Activated CD4-positive, alpha-beta T cell treated with anti-CD3 and anti-CD28 coated beads for 24 hours (primary cell): ENCODE results near the gene TOX2.

ENCODE experiments used
- DNase-seq, 2 donors: peaks; one replicate each; pipeline ENCODE4 v3.0.0-alpha.2; 2020; ENCODE audit warnings: low read depth in 2 of 2

TOX2 gene

DNA sequence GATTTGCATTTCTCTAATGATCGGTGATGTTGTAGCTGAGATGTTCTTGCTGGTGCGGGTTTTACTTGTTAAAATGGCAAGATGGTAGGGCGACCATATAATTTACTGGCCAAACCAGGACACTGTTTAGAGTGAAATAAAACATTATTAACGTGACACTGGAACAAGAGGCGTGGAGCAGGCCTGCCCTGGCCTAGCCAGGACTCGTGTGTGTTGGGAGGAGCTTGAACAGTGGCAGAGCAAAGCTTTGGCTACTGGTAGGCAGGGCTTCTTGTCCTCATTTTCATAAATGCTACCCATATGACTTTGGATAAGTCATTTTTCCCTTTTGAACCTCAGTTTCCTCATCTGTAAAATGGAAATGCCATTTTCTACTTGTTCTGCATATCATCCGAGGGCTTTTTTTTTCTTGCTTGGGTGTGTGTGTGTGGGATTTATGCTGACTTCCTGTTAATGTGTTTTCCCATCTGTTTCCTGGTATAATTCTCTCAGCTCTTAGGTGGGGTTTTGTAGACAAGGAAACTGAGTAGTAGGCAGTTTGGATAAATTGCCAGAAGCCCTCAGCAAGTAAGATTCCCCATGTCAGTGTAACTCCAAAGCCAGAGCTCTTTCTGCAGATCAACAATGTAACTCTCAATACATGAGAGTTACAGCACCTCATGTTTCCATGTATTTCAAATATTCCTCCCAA, 81.7 kb downstream of the TOX2 start:
- DNase-seq = no peak

DNA sequence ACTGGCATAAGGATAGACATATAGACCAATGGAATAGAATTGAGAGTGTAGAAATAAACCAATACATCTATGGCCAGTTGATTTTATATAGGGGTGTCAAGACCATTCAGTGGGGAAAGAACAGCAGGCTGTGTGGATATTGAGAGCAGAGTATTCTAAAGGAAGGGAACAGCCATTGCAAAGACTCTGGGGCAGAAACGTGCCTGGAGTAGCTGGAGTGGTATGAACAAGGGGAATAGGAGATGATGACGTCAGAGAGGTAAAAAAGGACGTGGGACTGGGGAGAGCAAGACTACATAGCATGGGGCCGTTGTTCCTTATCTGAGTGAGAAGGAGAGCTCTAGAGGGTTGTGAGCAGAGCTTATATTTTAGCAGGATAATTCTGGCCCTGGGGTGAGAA, 85.2 kb downstream of the TOX2 start:
- DNase-seq = no peak

DNA sequence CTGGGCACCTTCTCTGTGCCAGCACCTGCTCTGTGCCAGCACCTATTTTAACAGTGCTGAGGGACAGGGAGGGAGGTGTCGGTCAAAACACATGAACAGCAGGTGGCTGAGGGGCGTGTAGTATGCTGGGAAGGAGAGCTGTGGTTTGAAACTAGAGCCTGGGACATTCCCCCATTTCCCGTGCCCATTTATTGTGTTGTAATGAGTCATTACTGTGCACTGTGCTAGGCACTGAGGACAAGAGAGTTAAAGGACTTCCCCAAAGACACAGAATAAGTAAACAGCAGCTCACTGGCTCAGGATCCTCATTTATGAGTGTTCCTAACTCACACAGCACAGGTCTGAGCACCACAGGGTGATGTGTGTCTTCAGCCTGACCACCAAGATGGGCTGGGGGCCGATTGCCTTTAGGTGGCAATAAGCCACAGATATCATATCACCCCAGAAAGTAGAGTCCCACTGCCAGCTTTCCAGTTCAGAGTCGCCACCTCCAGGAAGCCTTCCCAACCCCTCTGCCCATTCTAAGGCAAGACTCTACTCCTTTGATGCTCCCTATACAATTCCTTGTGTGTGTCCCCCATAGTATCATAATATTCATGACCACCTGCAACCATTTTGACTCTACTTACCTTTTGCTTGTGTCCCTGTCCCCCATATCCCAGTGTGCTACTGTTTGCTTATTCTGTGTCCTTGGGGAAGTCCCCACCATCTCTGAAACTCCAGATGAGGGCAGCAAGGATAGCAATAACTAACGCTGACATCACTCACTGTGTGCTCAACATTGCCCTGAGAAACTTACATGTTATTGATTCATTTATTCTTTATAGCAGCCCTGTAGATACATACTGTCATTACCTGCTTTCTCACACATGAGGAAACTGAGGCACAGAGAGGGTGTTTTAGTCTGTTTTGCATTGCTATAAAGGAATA, 87.3 kb downstream of the TOX2 start:
- no peak for DNase-seq

DNA sequence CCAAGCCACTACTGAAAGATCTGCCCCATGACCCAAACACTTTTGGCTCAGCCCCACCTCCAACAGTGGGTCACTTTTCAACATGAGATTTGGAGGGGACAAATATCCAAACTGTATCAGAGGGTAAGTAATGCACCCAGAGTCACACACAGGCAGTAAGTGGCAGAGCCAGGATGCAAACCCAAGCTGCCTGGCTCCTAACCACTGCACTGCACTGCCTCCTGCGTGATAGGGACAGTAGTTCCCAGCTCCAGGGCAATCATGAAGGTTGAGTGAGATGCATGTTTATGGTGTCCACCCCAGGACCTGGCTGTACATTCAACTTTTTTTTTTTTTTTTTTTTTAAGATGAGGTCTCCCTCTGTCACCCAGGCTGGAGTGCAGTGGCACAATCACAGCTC, 88.2 kb downstream of the TOX2 start:
- DNase-seq = no peak

DNA sequence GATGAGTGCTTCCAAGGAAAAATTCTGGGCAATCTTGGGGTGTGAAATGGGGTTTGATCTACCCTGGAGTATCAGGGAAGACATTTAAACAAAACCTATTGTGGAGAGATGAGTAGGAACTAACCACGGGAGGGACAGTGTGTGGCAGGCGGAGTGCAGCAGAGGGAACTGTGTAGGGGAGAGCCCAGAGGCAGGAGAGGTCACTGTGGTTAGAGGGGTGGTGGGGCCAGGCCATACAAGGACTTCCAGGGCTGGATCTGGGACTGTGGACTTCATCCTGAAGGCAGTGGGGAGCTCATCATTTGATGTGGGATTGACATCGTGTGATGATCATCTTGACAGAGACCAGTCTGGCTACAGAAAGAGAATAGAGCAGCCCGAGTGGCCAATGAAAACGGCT, 89.0 kb downstream of the TOX2 start:
- DNase-seq = no peak

DNA sequence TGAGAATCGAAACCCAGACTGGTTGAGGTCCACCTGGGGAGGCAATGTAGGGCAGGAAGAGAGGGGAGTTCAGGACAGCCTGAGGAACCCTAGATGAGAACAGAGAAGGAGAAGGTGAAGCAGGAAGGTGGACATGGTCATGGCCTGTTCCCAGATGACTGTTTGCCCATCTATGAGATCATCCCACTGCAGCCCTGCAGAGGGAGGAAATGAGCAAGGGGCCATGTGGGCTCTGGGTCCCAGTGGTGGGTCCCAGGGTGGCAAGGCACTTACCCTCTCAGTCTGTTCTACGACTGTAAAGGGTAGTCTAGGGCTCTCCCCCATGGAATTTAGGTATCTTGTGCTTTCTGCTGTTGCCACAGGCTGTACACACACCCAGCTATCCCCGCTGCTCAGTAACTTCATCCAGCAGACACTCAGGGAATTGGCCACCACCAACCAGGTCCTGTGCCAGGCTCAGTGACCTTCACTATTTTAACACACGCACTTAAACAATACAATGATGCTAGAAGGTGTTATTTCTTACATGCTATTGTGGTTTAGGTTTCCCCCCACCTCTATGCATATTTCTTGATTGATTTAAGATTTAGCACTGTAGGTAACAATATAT, 89.8 kb downstream of the TOX2 start:
- DNase-seq = no peak

DNA sequence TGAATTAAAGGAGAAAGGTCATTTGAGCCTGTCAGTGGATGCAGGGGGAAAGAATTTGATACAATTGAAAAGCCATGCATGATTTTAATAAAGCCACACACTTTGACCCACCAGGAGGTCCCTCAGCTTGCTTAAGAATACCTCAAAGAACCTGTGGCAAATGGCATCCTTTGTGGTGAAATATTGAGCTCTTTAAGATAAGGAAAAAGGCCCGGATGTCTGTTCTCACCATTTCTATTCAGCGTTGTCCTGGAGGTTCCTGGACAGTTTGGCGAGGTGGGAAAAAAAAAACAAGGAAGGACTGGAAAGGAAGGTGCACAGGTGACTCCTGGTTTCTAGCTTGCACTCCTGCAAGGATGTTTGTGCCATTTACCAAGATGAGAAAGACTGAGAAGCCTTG, 91.0 kb downstream of the TOX2 start:
- DNase-seq = no peak

DNA sequence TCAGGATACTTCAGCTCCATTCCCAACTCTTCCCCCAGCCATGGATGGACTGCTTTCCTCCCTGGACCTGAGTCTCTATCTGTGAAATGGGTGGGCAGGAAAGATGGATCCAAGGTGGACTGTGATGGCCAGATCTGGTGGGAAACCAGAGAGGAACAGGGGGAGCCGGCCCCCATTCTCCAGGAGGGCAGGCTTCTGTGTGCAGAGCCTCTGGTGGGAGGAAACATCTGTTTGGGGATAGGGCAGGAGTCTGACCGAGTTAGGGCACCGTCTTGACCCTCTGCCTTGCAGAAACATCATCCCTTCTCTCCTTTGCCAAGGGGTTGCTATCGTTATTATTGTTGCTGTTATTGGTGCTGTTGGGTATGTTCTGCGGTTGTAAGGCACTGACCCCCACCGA, 91.5 kb downstream of the TOX2 start:
- DNase-seq = no peak

DNA sequence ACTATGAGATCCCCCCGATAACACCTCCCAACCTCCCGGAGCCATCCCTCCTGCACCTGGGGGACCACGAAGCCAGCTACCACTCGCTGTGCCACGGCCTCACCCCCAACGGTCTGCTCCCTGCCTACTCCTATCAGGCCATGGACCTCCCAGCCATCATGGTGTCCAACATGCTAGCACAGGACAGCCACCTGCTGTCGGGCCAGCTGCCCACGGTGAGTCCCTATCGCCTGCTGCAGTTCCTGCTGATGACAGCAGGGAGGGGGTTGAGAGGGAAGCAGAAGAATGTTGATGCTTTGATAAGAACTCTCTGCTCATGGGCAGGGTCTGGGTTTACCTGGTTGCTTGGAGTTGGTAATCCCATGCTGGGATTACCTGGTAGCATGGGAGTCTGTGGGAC, 91.9 kb downstream of the TOX2 start:
- no peak for DNase-seq

DNA sequence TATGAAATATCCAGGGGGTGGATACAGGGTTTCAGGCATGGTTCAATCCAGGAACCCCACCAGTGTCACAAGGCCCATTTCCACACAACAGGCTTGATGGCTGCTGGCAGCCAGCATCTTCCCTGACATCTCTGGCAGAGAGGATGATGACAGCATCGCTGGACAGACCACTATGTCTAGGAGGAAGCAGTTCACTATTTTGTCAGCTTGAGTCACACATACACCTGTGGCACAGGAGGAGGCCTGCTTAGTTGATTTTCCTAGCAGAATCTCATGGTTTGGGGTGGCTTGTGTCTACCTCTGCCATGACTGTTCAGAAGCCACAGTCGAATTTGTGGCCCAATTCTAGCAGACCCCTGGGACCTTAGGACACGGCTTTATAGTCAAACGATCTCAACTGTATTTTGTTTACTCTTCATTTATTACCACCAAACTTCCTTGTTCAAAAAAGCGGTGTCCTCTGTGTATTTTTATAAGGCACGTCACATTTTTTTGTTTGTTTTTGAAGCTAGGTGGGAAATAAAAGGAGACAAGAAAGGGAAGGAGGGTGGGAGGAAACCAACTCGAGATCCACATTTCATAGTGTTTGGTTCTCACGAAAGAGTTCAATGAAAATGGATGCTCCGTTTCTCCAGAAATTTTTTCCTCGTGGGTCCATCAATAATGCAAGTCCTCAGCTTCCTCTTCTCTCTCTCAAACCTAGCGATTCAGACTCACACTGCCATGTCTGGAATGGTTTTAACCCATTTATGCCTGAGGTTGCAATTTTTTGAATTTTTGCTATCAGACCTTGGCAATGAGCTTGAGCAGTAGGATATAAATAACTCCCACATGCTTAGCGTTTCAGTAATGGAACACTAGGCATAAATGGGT, 94.4 kb downstream of the TOX2 start:
- DNase-seq = no peak

DNA sequence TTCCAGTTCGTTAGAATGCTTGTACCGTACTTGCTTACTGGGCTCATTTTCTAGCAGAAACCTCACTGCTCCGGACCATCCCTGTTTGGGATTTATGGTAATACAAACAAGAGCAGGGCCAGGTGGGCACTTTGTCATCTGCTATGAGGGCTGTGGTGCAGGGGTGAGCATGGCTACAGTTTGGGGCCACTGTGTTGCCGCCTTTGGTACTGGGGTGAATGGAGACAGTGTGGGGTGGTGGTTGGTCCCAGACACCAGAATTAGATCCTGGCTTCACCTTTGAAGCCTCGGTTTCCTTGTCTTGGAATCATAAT, 95.0 kb downstream of the TOX2 start:
- DNase-seq = no peak

DNA sequence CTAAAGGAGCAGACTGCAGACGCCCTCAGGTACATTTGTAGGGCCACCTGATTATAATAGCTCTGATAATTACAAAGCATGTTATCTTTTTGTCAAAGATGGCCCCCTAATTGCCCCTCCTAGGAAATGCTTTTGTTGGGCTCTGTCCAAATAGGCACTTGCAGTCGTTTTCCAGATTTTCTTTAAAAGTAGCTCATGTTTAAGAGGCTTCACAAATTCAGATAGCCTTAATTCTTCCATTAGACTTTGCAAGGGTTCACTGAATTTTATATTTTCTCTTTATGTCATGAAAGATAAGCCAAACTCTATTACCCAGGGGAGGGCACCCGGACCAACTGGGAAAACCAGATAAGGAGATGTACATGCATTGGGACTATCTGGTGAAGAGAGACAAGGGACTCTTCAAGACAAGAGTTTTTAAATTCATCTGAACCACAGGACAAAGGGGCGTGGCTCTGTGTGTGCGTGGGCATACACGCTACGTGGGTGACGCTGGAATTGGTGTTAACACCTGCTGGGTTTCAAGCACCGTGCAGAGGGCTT, 95.6 kb downstream of the TOX2 start:
- DNase-seq = no peak

DNA sequence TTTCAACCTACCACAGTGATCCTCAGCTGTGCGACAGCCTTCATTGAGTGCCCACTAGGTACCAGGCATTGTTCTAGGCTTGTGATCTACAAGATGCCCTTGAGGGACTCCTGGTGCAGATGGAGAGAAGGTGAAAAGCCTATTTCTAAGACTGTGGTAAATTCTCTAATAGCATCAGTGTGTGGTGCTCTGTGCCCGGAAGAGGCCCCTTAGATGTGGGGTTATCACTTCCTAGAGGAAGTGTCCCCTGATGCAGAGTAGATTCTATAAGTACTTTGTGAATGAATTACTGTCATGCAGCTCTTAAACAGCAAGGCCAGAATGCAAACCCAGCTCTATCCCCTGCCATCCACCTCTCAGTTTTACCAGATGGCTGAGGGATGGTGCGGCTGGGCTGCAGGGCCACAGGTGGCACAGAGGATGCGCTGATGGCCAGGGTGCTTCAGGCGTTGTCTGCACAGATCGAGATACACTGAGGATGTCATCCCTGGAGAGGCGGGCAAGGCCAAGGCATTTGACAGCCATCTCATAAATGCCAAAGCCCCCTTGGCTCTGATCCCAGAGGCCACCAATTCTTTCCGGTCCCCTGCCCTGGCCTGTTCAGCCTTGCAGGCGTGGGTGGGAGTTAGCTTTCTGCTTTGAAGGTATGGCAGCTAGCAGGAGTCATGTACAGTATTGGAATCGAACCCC, 96.7 kb downstream of the TOX2 start:
- no peak for DNase-seq

DNA sequence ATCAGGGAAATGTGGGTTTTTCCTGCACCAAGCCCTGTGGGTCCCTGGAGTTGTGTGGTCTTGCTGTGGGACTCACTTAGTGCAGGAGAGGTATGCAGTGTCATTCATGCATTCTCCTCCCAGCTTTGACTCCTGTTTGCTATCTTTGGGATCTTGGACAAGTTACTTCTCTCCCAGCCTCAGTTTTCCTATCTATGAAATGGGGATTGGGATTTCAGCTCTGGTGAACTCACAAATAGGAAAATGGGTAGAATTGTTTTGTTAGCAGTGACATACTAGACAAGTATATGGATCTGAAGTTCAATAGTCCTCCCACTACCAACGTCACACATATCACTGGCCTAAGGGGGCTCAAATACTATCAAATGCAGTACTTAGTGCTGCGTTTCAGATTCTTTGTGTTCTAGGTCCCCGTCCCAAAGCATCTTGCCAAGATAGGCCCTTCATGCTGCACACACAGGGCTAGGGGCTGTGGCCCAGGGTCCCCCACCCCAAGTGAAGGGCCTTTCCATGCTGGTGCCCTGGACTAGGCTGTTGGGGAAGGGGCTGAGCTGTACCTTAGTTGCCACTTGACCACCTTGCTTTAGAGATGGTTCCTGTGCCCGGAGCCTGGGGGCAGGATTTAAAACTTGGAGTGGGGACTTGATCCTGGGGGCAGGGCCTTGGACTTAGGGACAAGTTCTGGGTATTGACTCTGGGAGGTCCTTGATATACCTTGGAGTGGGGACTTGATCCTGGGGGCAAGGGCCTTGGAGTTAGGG, 98.0 kb downstream of the TOX2 start:
- DNase-seq = no peak

DNA sequence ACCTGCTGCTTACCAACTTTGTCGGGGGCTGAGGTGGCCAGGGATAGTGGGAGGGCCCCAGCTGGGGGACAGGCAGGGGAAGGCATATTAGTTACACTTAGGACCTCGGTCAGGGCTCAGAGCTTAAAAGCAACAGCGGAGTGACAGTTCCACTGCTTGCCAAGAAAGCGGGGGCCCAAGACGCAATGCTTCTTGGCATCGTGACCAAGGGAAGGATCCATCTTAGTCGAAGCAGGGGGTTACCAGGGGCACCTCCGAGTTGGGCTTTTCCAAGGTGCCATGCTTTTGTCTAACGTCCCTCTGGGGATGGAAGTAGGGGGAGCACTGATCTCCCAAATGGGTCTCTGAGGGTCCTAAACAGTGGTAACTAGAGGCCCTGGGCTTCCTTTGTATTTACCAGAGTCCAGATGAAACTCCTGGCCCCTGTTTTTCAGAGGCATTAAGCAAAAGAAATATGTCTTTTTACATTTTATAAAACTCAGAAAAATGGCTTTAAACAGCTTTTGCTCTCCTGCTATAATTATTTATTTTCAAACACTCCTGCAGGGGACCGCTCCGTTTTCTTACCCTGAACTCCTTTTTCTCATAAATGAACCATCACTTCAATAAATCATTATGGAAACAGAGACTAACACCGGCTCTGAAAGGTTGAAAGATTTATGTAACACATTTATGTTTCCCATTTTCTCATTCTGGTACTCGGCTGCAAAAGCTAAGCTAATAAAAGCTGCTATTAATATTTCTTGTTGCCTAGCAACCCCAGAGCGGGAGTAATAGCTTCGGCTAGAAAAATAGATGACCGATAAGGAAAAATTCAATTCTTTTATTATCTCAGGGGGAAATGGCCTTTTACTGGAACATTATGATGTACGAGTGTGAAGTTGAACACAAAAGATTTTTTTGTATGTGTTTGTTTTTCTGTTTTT, 100.4 kb downstream of the TOX2 start:
- no peak for DNase-seq

DNA sequence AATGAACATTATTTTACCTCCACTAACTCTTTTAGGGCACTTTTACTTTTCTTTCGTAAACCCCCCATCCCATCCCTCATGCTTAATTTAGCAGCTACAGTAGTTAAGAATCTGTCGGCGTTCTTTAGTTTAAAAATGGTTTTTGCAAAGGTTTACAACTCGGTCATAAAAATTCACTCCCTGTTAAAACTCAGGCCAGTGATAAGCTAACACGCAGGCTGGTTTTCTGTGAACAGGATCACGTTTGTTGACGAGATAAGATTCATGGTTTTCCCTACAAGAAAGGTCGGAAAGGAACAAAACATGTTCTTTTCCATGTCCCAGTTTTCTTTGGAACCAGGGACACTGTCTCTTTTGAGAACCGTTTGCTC, 101.1 kb downstream of the TOX2 start:
- no peak for DNase-seq

DNA sequence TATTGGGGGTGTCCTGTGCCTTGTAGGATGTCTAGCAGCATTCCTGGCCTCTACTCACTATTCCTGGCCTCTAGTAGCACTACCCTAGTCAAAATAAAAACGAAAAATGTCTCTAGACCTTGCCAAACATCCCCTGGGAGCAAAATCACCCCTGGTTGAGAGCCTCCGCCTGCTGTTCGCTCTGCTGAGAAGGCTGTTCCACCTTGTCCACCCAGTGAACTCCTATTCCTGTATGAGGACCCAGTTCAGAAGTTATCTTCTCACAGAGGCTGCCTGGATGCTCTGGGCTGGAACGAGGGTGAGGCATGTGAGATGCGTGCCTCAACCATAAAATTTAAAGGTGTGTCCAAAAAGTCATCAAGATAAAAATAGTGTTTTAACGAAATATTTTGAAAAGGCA, 101.9 kb downstream of the TOX2 start:
- DNase-seq = no peak

DNA sequence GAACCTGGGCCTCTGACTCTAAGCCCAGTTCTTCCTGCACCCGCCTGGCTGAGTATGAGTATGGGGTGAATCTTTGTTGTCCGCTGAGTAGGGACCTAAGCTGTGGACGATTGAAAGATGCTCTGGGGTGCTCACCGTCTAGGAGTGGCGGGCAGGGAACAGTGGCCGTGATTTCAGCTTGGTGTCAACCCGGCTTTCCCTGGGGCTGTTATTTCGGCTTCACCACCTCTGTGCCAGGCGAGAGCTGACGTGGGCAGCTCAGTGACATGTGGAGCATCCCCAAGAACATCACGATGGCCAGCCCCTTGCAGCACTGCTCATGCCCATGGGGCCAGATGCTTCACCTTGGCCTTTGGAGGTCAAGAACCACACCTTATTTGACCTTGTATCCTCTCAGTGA, 102.6 kb downstream of the TOX2 start:
- DNase-seq = no peak

DNA sequence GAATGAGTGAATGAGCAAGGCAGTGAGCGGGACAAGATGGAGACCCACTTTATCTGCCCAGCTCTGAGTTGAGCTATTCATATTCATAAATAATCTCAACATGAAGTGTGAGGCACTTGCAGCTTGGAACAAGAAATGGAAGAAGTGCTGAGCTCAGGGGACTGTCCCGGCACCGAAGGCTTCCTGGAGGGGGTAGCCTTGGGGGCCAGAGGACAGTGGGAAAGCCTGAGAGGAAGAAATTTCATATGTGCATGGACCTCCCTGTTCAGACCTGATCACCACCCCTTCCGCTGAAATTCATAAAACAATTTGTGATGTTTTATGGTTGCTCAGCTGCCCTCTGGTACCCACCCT, 103.2 kb downstream of the TOX2 start:
- DNase-seq = no peak
